Measurements from ENCODE around the gene MYH7. TPM values are rescaled to one million over a fixed set of nuclear protein-coding genes. Genes with fewer than 3 reads are reported as not detected.
"Not testable (repeated sequence)": the region's sequence is repeated elsewhere in the genome, so short reads cannot be mapped to it uniquely, and the experiment has no call there.

MYH7 gene
- polyA plus RNA-seq, 2 donors: 0.08 to 0.12 TPM

GRCh38 chr14:23469127-23469905 is 33.9 kb upstream of the MYH7 start, which contains the start of gene NGDN:
Gene NGDN (plus strand): TSS chr14:23469703. CDS start chr14:23469716, 13 bp downstream.
- Histone ChIP-seq H3K9me3 (ENCODE audit: control insufficient read depth in 2 of 2, insufficient read depth in 1 of 2, low read depth in 1 of 2, low read length in 1 of 2) (no peaks in the 10 kb centered on the region), H3K27me3 (ENCODE audit: control insufficient read depth in 1 of 2, insufficient read depth in 2 of 2, low read length in 2 of 2) (no peaks in the 10 kb centered on the region), H3K4me3 (ENCODE audit: low read depth in 1 of 2, low read length in 2 of 2) (peak within 1 kb of the TSS; percentile 80 to 99), H3K27ac (ENCODE audit: low read depth in 2 of 2, low read length in 1 of 2) (peak within 1 kb of the TSS; percentile 74 to 94), H3K4me1 (ENCODE audit: control insufficient read depth in 2 of 2, insufficient read depth in 2 of 2, low read length in 1 of 2) (no peaks in the 10 kb centered on the region), H3K36me3 (ENCODE audit: control insufficient read depth in 2 of 2, insufficient read depth in 2 of 2, low read length in 1 of 2) (peaks cover 0 to 3% of the 10 kb centered on the region in 2 donors)
- 1 to 2% methylated on average over 41 of the region's 41 CpGs for WGBS, 2 donors

- H3K4me3 ChIP-seq (ENCODE audit: low read depth in 1 of 2, low read length in 2 of 2): peak overlapping the region; percentile 38 to 99
- 75 to 81% methylated on average over 15 of the region's 15 CpGs for WGBS, 2 donors
These were observed 33.3 kb upstream of the MYH7 start for GRCh38 chr14:23468704-23469126.

GRCh38 chr14:23465261-23465660 is 29.8 kb upstream of the MYH7 start:
- Histone ChIP-seq H3K27ac (ENCODE audit: low read depth in 2 of 2, low read length in 1 of 2) (no peak overlapping the region), H3K9me3 (ENCODE audit: control insufficient read depth in 2 of 2, insufficient read depth in 1 of 2, low read depth in 1 of 2, low read length in 1 of 2) (no peaks in the 10 kb centered on the region), H3K4me3 (ENCODE audit: low read depth in 1 of 2, low read length in 2 of 2) (no peak overlapping the region), H3K27me3 (ENCODE audit: control insufficient read depth in 1 of 2, insufficient read depth in 2 of 2, low read length in 2 of 2) (no peaks in the 10 kb centered on the region), H3K4me1 (ENCODE audit: control insufficient read depth in 2 of 2, insufficient read depth in 2 of 2, low read length in 1 of 2) (no peaks in the 10 kb centered on the region), H3K36me3 (ENCODE audit: control insufficient read depth in 2 of 2, insufficient read depth in 2 of 2, low read length in 1 of 2) (no peaks in the 10 kb centered on the region)
- WGBS, 2 donors: 69% methylated on average over 3 of the region's 3 CpGs

More at GRCh38 chr14:23468704-23469126, 33.3 kb upstream of the MYH7 start:
- Histone ChIP-seq H3K27me3 (ENCODE audit: control insufficient read depth in 1 of 2, insufficient read depth in 2 of 2, low read length in 2 of 2) (no peaks in the 10 kb centered on the region), H3K4me1 (ENCODE audit: control insufficient read depth in 2 of 2, insufficient read depth in 2 of 2, low read length in 1 of 2) (no peaks in the 10 kb centered on the region), H3K9me3 (ENCODE audit: control insufficient read depth in 2 of 2, insufficient read depth in 1 of 2, low read depth in 1 of 2, low read length in 1 of 2) (no peaks in the 10 kb centered on the region), H3K27ac (ENCODE audit: low read depth in 2 of 2, low read length in 1 of 2) (peak overlapping the region; percentile 71 to 87), H3K36me3 (ENCODE audit: control insufficient read depth in 2 of 2, insufficient read depth in 2 of 2, low read length in 1 of 2) (peaks cover 0 to 3% of the 10 kb centered on the region in 2 donors)

GRCh38 chr14:23464700-23465099 is 29.2 kb upstream of the MYH7 start:
- Histone ChIP-seq H3K4me3 (ENCODE audit: low read depth in 1 of 2, low read length in 2 of 2) (no peak overlapping the region), H3K9me3 (ENCODE audit: control insufficient read depth in 2 of 2, insufficient read depth in 1 of 2, low read depth in 1 of 2, low read length in 1 of 2) (no peaks in the 10 kb centered on the region), H3K27me3 (ENCODE audit: control insufficient read depth in 1 of 2, insufficient read depth in 2 of 2, low read length in 2 of 2) (no peaks in the 10 kb centered on the region), H3K36me3 (ENCODE audit: control insufficient read depth in 2 of 2, insufficient read depth in 2 of 2, low read length in 1 of 2) (no peaks in the 10 kb centered on the region), H3K27ac (ENCODE audit: low read depth in 2 of 2, low read length in 1 of 2) (no peak overlapping the region), H3K4me1 (ENCODE audit: control insufficient read depth in 2 of 2, insufficient read depth in 2 of 2, low read length in 1 of 2) (no peaks in the 10 kb centered on the region)

GRCh38 chr14:23460960-23461359 is 25.5 kb upstream of the MYH7 start:
- H3K4me3 ChIP-seq (ENCODE audit: low read depth in 1 of 2, low read length in 2 of 2): no peak overlapping the region
- H3K9me3 ChIP-seq (ENCODE audit: control insufficient read depth in 2 of 2, insufficient read depth in 1 of 2, low read depth in 1 of 2, low read length in 1 of 2): no peaks in the 10 kb centered on the region
- H3K4me1 ChIP-seq (ENCODE audit: control insufficient read depth in 2 of 2, insufficient read depth in 2 of 2, low read length in 1 of 2): no peaks in the 10 kb centered on the region
- no peak overlapping the region for H3K27ac ChIP-seq (ENCODE audit: low read depth in 2 of 2, low read length in 1 of 2)
- H3K36me3 ChIP-seq (ENCODE audit: control insufficient read depth in 2 of 2, insufficient read depth in 2 of 2, low read length in 1 of 2): no peaks in the 10 kb centered on the region
- H3K27me3 ChIP-seq (ENCODE audit: control insufficient read depth in 1 of 2, insufficient read depth in 2 of 2, low read length in 2 of 2): peaks cover 0 to 2% of the 10 kb centered on the region in 2 donors

- Histone ChIP-seq H3K27me3 (ENCODE audit: control insufficient read depth in 1 of 2, insufficient read depth in 2 of 2, low read length in 2 of 2) (peaks cover 0 to 2% of the 10 kb centered on the region in 2 donors), H3K36me3 (ENCODE audit: control insufficient read depth in 2 of 2, insufficient read depth in 2 of 2, low read length in 1 of 2) (no peaks in the 10 kb centered on the region), H3K9me3 (ENCODE audit: control insufficient read depth in 2 of 2, insufficient read depth in 1 of 2, low read depth in 1 of 2, low read length in 1 of 2) (no peaks in the 10 kb centered on the region), H3K4me3 (ENCODE audit: low read depth in 1 of 2, low read length in 2 of 2) (no peak overlapping the region), H3K4me1 (ENCODE audit: control insufficient read depth in 2 of 2, insufficient read depth in 2 of 2, low read length in 1 of 2) (no peaks in the 10 kb centered on the region), H3K27ac (ENCODE audit: low read depth in 2 of 2, low read length in 1 of 2) (no peak overlapping the region)
- 77 to 80% methylated on average over 5 of the region's 5 CpGs for WGBS, 2 donors
These were observed 22.4 kb upstream of the MYH7 start for GRCh38 chr14:23457587-23458445.

GRCh38 chr14:23456883-23457586 is 21.6 kb upstream of the MYH7 start:
- not testable (repeated sequence) for H3K36me3 ChIP-seq (ENCODE audit: control insufficient read depth in 2 of 2, insufficient read depth in 2 of 2, low read length in 1 of 2); H3K27ac ChIP-seq (ENCODE audit: low read depth in 2 of 2, low read length in 1 of 2); H3K4me3 ChIP-seq (ENCODE audit: low read depth in 1 of 2, low read length in 2 of 2); H3K4me1 ChIP-seq (ENCODE audit: control insufficient read depth in 2 of 2, insufficient read depth in 2 of 2, low read length in 1 of 2); H3K9me3 ChIP-seq (ENCODE audit: control insufficient read depth in 2 of 2, insufficient read depth in 1 of 2, low read depth in 1 of 2, low read length in 1 of 2); H3K27me3 ChIP-seq (ENCODE audit: control insufficient read depth in 1 of 2, insufficient read depth in 2 of 2, low read length in 2 of 2)
- 87% methylated on average over 11 of the region's 11 CpGs for WGBS, 2 donors

- H3K4me3 ChIP-seq (ENCODE audit: low read depth in 1 of 2, low read length in 2 of 2): no peak overlapping the region
- H3K4me1 ChIP-seq (ENCODE audit: control insufficient read depth in 2 of 2, insufficient read depth in 2 of 2, low read length in 1 of 2): no peaks in the 10 kb centered on the region
- H3K27me3 ChIP-seq (ENCODE audit: control insufficient read depth in 1 of 2, insufficient read depth in 2 of 2, low read length in 2 of 2): peaks cover 0 to 2% of the 10 kb centered on the region in 2 donors
- H3K9me3 ChIP-seq (ENCODE audit: control insufficient read depth in 2 of 2, insufficient read depth in 1 of 2, low read depth in 1 of 2, low read length in 1 of 2): no peaks in the 10 kb centered on the region
- H3K36me3 ChIP-seq (ENCODE audit: control insufficient read depth in 2 of 2, insufficient read depth in 2 of 2, low read length in 1 of 2): no peaks in the 10 kb centered on the region
- no peak overlapping the region for H3K27ac ChIP-seq (ENCODE audit: low read depth in 2 of 2, low read length in 1 of 2)
- 24 to 50% methylated on average over 1 of the region's 1 CpG for WGBS, 2 donors
These were observed 19.0 kb upstream of the MYH7 start for GRCh38 chr14:23454445-23454856.

GRCh38 chr14:23452237-23452636 is 16.8 kb upstream of the MYH7 start:
- no peaks in the 10 kb centered on the region for H3K4me1 ChIP-seq (ENCODE audit: control insufficient read depth in 2 of 2, insufficient read depth in 2 of 2, low read length in 1 of 2)
- no peak overlapping the region for H3K27ac ChIP-seq (ENCODE audit: low read depth in 2 of 2, low read length in 1 of 2)
- no peaks in the 10 kb centered on the region for H3K36me3 ChIP-seq (ENCODE audit: control insufficient read depth in 2 of 2, insufficient read depth in 2 of 2, low read length in 1 of 2)
- no peak overlapping the region for H3K4me3 ChIP-seq (ENCODE audit: low read depth in 1 of 2, low read length in 2 of 2)
- H3K9me3 ChIP-seq (ENCODE audit: control insufficient read depth in 2 of 2, insufficient read depth in 1 of 2, low read depth in 1 of 2, low read length in 1 of 2): no peaks in the 10 kb centered on the region
- H3K27me3 ChIP-seq (ENCODE audit: control insufficient read depth in 1 of 2, insufficient read depth in 2 of 2, low read length in 2 of 2): peaks cover 0 to 2% of the 10 kb centered on the region in 2 donors
- 75 to 82% methylated on average over 2 of the region's 2 CpGs for WGBS, 2 donors
